ENCODE measurements around the gene FA2H.
"Not testable (repeated sequence)": the region's sequence is repeated elsewhere in the genome, so short reads cannot be mapped to it uniquely, and the experiment has no call there.

Gene FA2H

GRCh38 chr16:74774223-74775139 is at the start of gene FA2H:
Gene FA2H (minus strand): TSS chr16:74774820. CDS start chr16:74774755, 65 bp downstream.
- peak; percentile 89 to 92 (median 92) for DNase-seq

GRCh38 chr16:74817851-74818250 is 43.2 kb upstream of the FA2H start:
- DNase-seq = no peak

- DNase-seq = peak; percentile 68 to 80 (median 72)
Measured at GRCh38 chr16:74813109-74813641, 38.6 kb upstream of the FA2H start.

- no peak for DNase-seq
Measured at GRCh38 chr16:74811911-74812310, 37.3 kb upstream of the FA2H start.

GRCh38 chr16:74811216-74811615 is 36.6 kb upstream of the FA2H start:
- DNase-seq = not testable (repeated sequence)

- no peak for DNase-seq
Measured at GRCh38 chr16:74807052-74807646, 32.5 kb upstream of the FA2H start.

- DNase-seq = no peak
Measured at GRCh38 chr16:74800216-74800871, 25.7 kb upstream of the FA2H start.

- no peak for DNase-seq
Measured at GRCh38 chr16:74797414-74797813, 22.8 kb upstream of the FA2H start.

- DNase-seq = no peak
Measured at GRCh38 chr16:74795104-74795503, 20.5 kb upstream of the FA2H start.

- DNase-seq = no peak
Measured at GRCh38 chr16:74794668-74795067, 20.0 kb upstream of the FA2H start.

GRCh38 chr16:74793571-74793970 is 19.0 kb upstream of the FA2H start:
- DNase-seq = no peak

GRCh38 chr16:74792225-74792624 is 17.6 kb upstream of the FA2H start:
- no peak for DNase-seq

GRCh38 chr16:74791749-74792148 is 17.1 kb upstream of the FA2H start:
- DNase-seq = not testable (repeated sequence)

- no peak for DNase-seq
Measured at GRCh38 chr16:74788108-74788507, 13.5 kb upstream of the FA2H start.

GRCh38 chr16:74785031-74785430 is 10.4 kb upstream of the FA2H start:
- no peak for DNase-seq

- peak; percentile 11 to 38 (median 24) for DNase-seq
Measured at GRCh38 chr16:74778646-74779045, 4.0 kb upstream of the FA2H start.

GRCh38 chr16:74776926-74777325 is 2.3 kb upstream of the FA2H start:
- no peak for DNase-seq

- DNase-seq = no peak
Measured at GRCh38 chr16:74775255-74775654, 635 bp upstream of the FA2H start.

- peak in 1 of 3 experiments; percentile 45 for DNase-seq
Measured at GRCh38 chr16:74773446-74774222, 986 bp downstream of the FA2H start.

GRCh38 chr16:74771656-74772315 is 2.8 kb downstream of the FA2H start:
- no peak for DNase-seq

GRCh38 chr16:74770831-74771526 is 3.6 kb downstream of the FA2H start:
- no peak for DNase-seq
